ENCODE measurements around the gene SIRT1.

GRCh38 chr10:67849331-67850011 lies 35.0 kb upstream of the SIRT1 start:
- TF ChIP-seq CTCF (optimal IDR thresholded peaks at IDR 0.05 in 1 of 3, IDR thresholded peaks at IDR 0.05 in 1 of 3, conservative IDR thresholded peaks at IDR 0.05 in 1 of 3; ENCODE audit: extremely low read depth in 1 of 3, insufficient read depth in 2 of 3, low read length in 3 of 3), result no peak
- TF ChIP-seq EZH2 (IDR thresholded peaks at IDR 0.05; ENCODE audit: low read length), result no peak

All from keratinocyte (primary cell).